ENCODE results near the gene SUMO3. TPM values are rescaled to one million over a fixed set of nuclear protein-coding genes. Genes with fewer than 3 reads are reported as not detected.

The SUMO3 gene
- total and polyA plus RNA-seq, 2 experiments from 2014 or later, result 90.8 to 103 TPM

GRCh38 chr21:44756423-44757185 lies 61.3 kb downstream of the SUMO3 start (continued):
- TF ChIP-seq CREB1 (CRISPR knock-in tag; IDR thresholded peaks at IDR 0.05; ENCODE audit: low read depth), result no peak
- TF ChIP-seq EZH2 (IDR thresholded peaks at IDR 0.05; ENCODE audit: low read depth, unreplicated experiment), result no peak
- TF ChIP-seq, protein P1, sequence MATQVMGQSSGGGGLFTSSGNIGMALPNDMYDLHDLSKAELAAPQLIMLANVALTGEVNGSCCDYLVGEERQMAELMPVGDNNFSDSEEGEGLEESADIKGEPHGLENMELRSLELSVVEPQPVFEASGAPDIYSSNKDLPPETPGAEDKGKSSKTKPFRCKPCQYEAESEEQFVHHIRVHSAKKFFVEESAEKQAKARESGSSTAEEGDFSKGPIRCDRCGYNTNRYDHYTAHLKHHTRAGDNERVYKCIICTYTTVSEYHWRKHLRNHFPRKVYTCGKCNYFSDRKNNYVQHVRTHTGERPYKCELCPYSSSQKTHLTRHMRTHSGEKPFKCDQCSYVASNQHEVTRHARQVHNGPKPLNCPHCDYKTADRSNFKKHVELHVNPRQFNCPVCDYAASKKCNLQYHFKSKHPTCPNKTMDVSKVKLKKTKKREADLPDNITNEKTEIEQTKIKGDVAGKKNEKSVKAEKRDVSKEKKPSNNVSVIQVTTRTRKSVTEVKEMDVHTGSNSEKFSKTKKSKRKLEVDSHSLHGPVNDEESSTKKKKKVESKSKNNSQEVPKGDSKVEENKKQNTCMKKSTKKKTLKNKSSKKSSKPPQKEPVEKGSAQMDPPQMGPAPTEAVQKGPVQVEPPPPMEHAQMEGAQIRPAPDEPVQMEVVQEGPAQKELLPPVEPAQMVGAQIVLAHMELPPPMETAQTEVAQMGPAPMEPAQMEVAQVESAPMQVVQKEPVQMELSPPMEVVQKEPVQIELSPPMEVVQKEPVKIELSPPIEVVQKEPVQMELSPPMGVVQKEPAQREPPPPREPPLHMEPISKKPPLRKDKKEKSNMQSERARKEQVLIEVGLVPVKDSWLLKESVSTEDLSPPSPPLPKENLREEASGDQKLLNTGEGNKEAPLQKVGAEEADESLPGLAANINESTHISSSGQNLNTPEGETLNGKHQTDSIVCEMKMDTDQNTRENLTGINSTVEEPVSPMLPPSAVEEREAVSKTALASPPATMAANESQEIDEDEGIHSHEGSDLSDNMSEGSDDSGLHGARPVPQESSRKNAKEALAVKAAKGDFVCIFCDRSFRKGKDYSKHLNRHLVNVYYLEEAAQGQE (IDR thresholded peaks at IDR 0.05; ENCODE audit: unreplicated experiment), result no peak
- TF ChIP-seq ZNF331 (CRISPR knock-in tag; IDR thresholded peaks at IDR 0.05; ENCODE audit: low read depth), result no peak
- TF ChIP-seq ZNF114 (CRISPR knock-in tag; IDR thresholded peaks at IDR 0.05), result no peak
- no peak for TF ChIP-seq STAT1 (IDR thresholded peaks at IDR 0.05; ENCODE audit: unreplicated experiment)
- TF ChIP-seq NANOG (IDR thresholded peaks at IDR 0.05; ENCODE audit: borderline replicate concordance), result no peak

Other genes with a start within 250 kb of the SUMO3 start
- not detected in 2 replicates for gene KRTAP10-4, start 244.3 kb downstream of the SUMO3 start, total RNA-seq (2014; rRNA removed; shearing (Covaris generic))
- not detected in 2 replicates for gene KRTAP10-4, start 244.3 kb downstream of the SUMO3 start, polyA plus RNA-seq (2016; fragmentation: Nextera tagmentation; extraction: Ambion mirVana)
- not detected in 2 replicates for gene KRTAP10-5, start 237.5 kb downstream of the SUMO3 start, total RNA-seq (2014; rRNA removed; shearing (Covaris generic))
- not detected in 2 replicates for gene KRTAP10-5, start 237.5 kb downstream of the SUMO3 start, polyA plus RNA-seq (2016; fragmentation: Nextera tagmentation; extraction: Ambion mirVana)
- gene KRTAP10-6, start 225.6 kb downstream of the SUMO3 start, total RNA-seq (2014; rRNA removed; shearing (Covaris generic)), result not detected in 2 replicates
- gene KRTAP10-6, start 225.6 kb downstream of the SUMO3 start, polyA plus RNA-seq (2016; fragmentation: Nextera tagmentation; extraction: Ambion mirVana), result not detected in 2 replicates
- gene KRTAP10-7, start 217.5 kb downstream of the SUMO3 start, total RNA-seq (2014; rRNA removed; shearing (Covaris generic)), result not detected in 2 replicates
- gene KRTAP10-7, start 217.5 kb downstream of the SUMO3 start, polyA plus RNA-seq (2016; fragmentation: Nextera tagmentation; extraction: Ambion mirVana), result not detected in 2 replicates
- gene KRTAP10-8, start 206.0 kb downstream of the SUMO3 start, total RNA-seq (2014; rRNA removed; shearing (Covaris generic)), result not detected in 2 replicates
- not detected in 2 replicates for gene KRTAP10-8, start 206.0 kb downstream of the SUMO3 start, polyA plus RNA-seq (2016; fragmentation: Nextera tagmentation; extraction: Ambion mirVana)
- gene KRTAP10-9, start 191.0 kb downstream of the SUMO3 start, total RNA-seq (2014; rRNA removed; shearing (Covaris generic)), result not detected in 2 replicates
- not detected in 2 replicates for gene KRTAP10-9, start 191.0 kb downstream of the SUMO3 start, polyA plus RNA-seq (2016; fragmentation: Nextera tagmentation; extraction: Ambion mirVana)
- not detected in 2 replicates for gene KRTAP10-10, start 180.7 kb downstream of the SUMO3 start, total RNA-seq (2014; rRNA removed; shearing (Covaris generic))
- gene KRTAP10-10, start 180.7 kb downstream of the SUMO3 start, polyA plus RNA-seq (2016; fragmentation: Nextera tagmentation; extraction: Ambion mirVana), result not detected in 2 replicates
- not detected in 2 replicates for gene KRTAP10-11, start 171.6 kb downstream of the SUMO3 start, total RNA-seq (2014; rRNA removed; shearing (Covaris generic))
- gene KRTAP10-11, start 171.6 kb downstream of the SUMO3 start, polyA plus RNA-seq (2016; fragmentation: Nextera tagmentation; extraction: Ambion mirVana), result not detected in 2 replicates
- gene KRTAP12-4, start 163.4 kb downstream of the SUMO3 start, total RNA-seq (2014; rRNA removed; shearing (Covaris generic)), result not detected in 2 replicates
- gene KRTAP12-4, start 163.4 kb downstream of the SUMO3 start, polyA plus RNA-seq (2016; fragmentation: Nextera tagmentation; extraction: Ambion mirVana), result not detected in 2 replicates
- gene KRTAP12-3, start 160.1 kb downstream of the SUMO3 start, total RNA-seq (2014; rRNA removed; shearing (Covaris generic)), result not detected in 2 replicates
- not detected in 2 replicates for gene KRTAP12-3, start 160.1 kb downstream of the SUMO3 start, polyA plus RNA-seq (2016; fragmentation: Nextera tagmentation; extraction: Ambion mirVana)
- gene KRTAP12-2, start 151.1 kb downstream of the SUMO3 start, total RNA-seq (2014; rRNA removed; shearing (Covaris generic)), result not detected in 2 replicates
- not detected in 2 replicates for gene KRTAP12-2, start 151.1 kb downstream of the SUMO3 start, polyA plus RNA-seq (2016; fragmentation: Nextera tagmentation; extraction: Ambion mirVana)
- gene KRTAP12-1, start 135.9 kb downstream of the SUMO3 start, total RNA-seq (2014; rRNA removed; shearing (Covaris generic)), result not detected in 2 replicates
- not detected in 2 replicates for gene KRTAP12-1, start 135.9 kb downstream of the SUMO3 start, polyA plus RNA-seq (2016; fragmentation: Nextera tagmentation; extraction: Ambion mirVana)
- gene KRTAP10-12, start 120.9 kb downstream of the SUMO3 start, total RNA-seq (2014; rRNA removed; shearing (Covaris generic)), result not detected in 2 replicates
- gene KRTAP10-12, start 120.9 kb downstream of the SUMO3 start, polyA plus RNA-seq (2016; fragmentation: Nextera tagmentation; extraction: Ambion mirVana), result not detected in 2 replicates
- 0.35 TPM in 1 of 2 replicates, not detected in the other for gene TSPEAR, start 106.5 kb downstream of the SUMO3 start, total RNA-seq (2014; rRNA removed; shearing (Covaris generic))
- gene TSPEAR, start 106.5 kb downstream of the SUMO3 start, polyA plus RNA-seq (2016; fragmentation: Nextera tagmentation; extraction: Ambion mirVana), result 0.45 and 0.92 TPM in 2 replicates
- gene UBE2G2, start 16.2 kb downstream of the SUMO3 start, total RNA-seq (2014; rRNA removed; shearing (Covaris generic)), result 100 and 112 TPM in 2 replicates
- 55.0 and 66.4 TPM in 2 replicates for gene UBE2G2, start 16.2 kb downstream of the SUMO3 start, polyA plus RNA-seq (2016; fragmentation: Nextera tagmentation; extraction: Ambion mirVana)
- 168 and 172 TPM in 2 replicates for gene PTTG1IP, start 55.6 kb upstream of the SUMO3 start, total RNA-seq (2014; rRNA removed; shearing (Covaris generic))
- 96.0 and 99.9 TPM in 2 replicates for gene PTTG1IP, start 55.6 kb upstream of the SUMO3 start, polyA plus RNA-seq (2016; fragmentation: Nextera tagmentation; extraction: Ambion mirVana)
- 0.63 TPM in 1 of 2 replicates, not detected in the other for gene ITGB2, start 102.8 kb upstream of the SUMO3 start, total RNA-seq (2014; rRNA removed; shearing (Covaris generic))
- gene ITGB2, start 102.8 kb upstream of the SUMO3 start, polyA plus RNA-seq (2016; fragmentation: Nextera tagmentation; extraction: Ambion mirVana), result 0.40 and 0.44 TPM in 2 replicates
- 36.3 and 41.5 TPM in 2 replicates for gene SLX9, start 122.0 kb upstream of the SUMO3 start, total RNA-seq (2014; rRNA removed; shearing (Covaris generic))
- gene SLX9, start 122.0 kb upstream of the SUMO3 start, polyA plus RNA-seq (2016; fragmentation: Nextera tagmentation; extraction: Ambion mirVana), result 46.9 and 48.0 TPM in 2 replicates